Left renal pelvis (tissue), 4 donors: Measurements from ENCODE around the gene DEDD. TPM values are rescaled to one million over a fixed set of nuclear protein-coding genes. Genes with fewer than 3 reads are reported as not detected.

Experiments
- DNase-seq, 4 donors: peaks; one replicate each; pipeline ENCODE4 v3.0.0-alpha.2; 2013; ENCODE audit warnings: low read depth in 4 of 4, low spot score in 3 of 4
- polyA plus RNA-seq, 4 donors: library from polyadenylated mRNA; unstranded; fragments of 120-200 nt; gene quantifications; one replicate each; pipeline ENCODE4 v1.2.1, GENCODE V29; 2013; ENCODE audit not compliant: insufficient read length in 4 of 4

DEDD gene
- polyA plus RNA-seq, 4 donors: 41.6 to 55.5 (median 48.9) TPM

DNA sequence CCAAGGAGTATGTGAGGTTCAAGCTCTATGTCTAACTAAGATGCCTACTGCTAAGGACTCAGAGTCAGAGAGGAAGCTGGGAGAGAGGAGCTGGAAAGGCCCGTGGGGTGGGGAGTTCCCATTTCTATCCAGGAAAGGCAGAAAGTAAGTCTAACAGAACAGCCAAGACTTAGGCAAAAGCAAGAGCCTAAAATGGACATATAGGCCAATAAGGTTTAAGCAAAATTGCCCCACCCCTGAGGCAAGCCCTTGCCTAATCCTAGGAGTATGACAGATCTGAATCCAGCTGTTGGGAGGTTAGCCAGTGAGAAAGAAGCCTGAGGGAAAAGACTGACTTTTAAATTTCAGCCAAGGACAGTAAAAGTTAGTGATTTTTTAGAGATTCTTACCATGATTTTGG lies 35.9 kb downstream of the DEDD start:
- no peak for DNase-seq

DNA sequence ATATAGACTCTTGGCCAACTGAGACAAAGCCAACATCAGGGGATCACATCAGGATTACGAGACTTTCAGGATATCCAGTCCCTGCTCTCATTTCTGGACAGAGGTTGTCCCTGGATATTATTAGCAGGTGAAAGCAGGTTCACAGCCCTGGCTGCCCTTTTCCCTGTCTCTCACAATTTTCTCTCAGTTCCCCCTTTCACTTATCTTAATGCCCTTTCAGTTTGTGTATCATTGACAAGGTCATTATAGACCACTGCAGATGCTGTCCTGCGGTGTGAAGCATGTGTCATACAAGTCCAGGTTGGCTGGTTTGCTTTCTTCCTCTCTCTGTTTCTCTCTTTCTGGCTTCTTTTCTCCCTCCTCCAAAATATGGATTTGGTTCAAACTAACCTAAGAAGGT lies 36.5 kb downstream of the DEDD start:
- no peak for DNase-seq

DNA sequence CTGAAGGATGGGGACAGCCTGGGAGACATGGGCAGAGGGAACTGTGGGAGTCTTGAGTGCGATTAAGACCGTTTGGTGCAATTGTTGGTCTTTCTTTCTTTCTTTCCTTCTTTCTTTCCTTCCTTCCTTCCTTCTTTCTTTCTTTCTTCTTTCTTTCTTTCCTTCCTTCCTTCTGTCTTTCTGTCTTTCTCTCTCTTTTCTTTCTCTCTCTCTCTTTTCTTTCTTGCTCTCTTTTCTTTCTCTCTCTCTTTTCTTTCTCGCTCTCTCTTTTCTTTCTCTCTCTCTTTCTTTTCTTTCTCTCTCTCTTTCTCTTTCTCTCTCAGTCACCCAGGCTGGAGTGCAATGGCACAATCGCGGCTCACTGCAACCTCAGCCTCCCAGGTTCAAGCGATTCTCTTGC lies 37.2 kb downstream of the DEDD start:
- no peak for DNase-seq

DNA sequence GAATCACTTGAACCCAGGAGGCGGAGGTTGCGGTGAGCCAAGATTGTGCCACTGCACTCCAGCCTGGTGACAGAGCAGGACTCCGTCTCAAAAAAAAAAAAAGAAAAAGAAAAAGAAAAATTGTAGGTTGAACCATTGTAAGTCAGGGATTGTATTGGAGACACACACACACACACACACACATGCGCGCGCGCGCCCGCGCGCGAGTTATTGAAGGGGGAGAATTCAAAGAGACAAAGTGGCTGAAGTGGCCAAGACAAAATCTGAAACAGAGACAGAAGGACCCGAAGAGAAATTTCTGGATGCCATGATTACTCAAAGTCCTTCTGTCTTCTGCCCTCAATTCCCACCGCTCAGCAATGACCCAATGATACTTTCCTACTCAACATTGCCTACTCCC lies 38.0 kb downstream of the DEDD start:
- DNase-seq: no peak

DNA sequence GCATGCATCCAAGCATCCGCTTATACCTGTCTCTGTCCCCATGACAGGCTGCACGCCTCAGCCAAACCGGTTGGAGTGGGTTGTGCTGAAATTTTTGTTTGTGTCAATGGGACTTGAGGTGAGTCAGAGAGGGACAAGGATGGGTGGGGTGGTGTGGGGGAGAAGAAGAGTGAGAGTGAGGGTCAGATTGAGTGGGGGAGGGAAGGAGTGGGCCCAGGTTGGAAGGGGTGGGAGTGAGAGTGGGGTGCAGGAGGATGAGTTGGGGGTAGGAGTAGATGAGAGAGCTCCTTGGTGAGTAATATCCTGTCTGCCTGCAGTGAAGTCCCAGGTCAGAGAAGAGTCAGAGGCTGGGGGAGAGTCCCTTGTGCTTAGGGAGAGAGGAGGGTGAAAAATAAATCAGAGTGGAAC lies 39.8 kb downstream of the DEDD start:
- DNase-seq: no peak

DNA sequence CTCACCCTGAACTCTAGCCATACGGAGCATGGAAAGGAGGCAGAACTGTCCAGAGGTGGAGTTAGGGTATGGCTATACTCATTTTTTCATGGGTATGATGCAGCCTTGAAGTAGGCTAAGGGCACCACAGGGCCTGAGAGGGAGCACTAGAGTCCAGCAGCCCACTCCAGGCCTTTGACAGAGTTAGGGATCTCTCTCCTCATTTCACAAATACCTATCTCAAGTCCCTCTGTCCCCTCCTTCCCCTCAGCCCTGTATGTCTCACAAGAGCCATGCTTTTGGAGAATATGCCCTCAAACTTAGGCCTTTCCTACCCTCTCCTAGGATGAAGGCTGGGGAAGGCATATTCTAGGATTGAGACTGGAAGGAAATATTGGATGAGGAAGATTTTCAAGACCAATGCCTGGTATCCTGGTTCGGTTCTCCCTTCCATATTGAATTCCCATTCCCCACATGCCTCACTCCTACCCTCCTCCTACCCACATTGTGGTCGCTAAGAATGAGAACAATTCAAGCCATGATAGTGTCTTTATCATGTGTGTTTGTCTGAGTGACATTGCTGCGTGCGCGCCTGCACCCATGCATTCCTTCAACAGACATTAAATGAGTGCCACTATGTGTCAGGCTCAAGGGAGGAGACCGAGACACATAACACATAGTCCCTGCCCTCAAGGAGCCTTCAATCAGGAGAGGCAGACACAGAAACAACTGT lies 40.5 kb downstream of the DEDD start:
- no peak for DNase-seq

DNA sequence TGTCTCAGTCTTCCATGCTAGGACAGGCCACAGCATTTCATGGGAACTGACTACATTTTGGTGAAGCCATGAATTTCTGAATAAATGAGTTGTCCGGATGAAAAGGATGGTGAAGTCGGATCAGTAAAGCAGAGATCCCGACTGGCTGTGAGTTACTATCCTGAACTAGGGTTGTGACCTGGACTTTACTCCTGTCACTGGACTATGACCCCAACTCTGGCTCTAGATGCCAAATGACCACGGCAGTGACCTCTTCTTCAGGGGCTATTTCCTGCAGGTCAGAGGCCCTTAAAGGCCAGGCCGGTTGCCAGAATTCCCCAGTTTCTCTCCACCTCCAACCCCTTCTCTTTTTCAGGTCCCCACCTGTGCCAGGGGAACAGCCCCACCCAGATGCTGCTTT lies 41.4 kb downstream of the DEDD start:
- no peak for DNase-seq

DNA sequence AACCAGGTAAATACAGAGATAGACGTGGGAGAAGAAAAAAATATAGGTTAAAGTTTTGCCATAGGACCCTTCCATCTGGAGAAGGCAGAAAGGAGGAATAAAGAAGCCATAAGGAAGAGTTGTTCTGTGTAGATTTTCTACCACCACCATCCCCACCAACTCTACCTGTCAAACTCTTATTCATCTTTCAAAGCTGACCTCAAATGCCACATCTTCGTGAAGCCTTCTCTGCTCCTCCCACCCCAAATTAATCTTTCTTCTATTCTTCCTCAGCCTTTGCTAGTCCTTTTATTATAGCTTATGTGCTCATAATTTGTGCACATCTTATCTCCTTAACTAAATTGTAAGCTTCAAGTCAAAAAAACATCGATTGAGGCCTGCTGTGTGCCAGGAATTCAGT lies 41.9 kb downstream of the DEDD start:
- DNase-seq: no peak

DNA sequence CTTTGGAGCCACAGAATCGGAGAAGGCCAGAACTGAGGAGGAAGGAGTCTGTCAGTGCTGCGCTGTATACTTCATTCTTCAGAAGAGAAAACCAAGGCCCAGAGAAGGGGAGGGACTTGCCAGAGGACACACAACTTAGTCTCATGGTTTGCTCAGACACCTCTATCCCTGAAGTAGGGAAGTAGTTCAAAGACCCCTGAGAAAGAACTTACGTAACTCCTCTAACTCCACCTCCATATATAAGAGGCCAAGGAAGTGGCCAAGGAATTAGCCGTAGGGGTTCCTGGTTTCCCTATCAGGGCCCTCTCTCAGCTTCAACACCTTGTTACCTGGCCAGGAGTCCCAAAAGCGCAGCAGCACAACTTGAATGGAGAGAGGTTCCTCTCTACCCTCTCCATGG lies 42.5 kb downstream of the DEDD start:
- DNase-seq: no peak

DNA sequence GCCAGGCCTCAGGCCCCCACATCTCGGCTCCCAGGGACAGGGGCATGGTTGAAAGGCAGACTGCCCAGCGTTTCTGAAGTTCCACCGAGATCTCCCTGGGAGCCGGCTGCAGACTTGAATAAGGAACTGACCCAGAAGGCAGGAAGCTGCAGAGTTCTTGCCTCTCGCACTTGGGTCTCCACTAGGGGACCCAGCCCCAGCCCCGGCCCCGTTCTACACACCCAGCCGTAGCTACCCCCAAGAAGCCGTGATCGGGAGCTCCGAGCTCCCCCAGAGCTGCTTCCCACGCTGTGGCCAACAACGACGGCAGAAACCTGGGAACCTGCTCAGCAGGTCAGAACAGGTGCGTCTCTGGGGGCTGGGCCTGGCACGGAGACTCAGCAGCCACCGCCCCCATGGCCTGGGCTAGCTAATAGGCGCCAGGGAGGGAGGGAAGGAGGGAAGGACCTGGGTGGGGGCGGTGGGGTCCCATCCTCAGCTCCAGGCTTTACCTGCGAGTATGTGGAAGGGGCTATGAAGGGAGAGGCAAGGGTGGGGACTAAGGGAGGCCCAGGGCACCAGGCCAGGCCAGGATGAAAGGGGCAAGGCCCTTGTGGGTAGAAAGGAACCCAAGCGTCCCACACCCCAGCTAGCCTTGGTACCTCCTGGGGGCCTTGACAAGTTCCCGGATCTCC lies 43.1 kb downstream of the DEDD start, which contains the start of gene NECTIN4:
TSS of gene NECTIN4 (minus strand) at position 308 of the 674 bp plus-strand sequence. CDS start at position 46, 262 bp downstream.
- no peak for DNase-seq

DNA sequence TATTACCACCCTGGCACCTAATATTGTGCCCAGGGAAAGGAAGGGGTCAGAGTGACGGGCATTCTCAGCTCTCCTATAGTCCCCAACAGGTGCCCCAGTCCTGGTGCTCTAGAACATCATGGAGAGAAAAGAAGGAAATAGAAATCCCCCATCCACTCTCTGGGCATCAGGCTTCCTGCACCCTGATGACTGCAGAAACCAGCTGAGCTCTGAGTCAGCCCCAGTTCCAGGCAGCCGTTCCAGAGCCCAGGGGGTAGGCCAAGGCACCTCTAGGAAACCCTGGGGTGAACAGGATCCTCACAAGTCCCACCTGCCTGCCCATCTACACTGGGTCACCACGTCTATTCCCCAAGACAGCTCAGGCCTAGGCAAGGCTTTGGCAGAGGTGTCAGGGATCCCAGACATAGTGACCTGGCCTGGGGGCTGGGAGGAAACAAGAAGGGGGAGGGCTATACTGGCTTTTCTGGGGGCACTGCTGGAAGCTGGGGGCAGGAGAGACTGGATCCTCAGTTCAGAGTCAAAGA lies 43.8 kb downstream of the DEDD start:
- no peak for DNase-seq

DNA sequence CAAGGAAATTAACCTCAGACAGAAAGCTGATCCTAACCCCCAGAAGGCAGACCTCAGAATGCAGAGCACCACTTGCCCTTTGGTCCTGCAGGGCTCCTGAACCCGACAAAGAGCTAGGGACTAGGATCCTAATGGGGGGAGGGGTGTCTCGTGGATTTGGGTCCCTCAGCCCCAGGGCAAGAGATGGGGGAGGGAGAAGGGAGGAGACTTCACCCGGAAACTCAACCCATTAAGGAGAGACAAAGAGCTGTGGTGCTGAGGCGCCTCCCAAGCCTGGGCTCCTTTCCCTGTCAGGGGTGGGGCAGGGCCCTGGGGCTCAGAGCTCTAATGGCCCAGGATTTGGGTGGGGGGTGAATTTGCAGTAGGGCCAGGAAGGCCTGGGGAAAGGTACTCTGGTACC lies 46.0 kb downstream of the DEDD start:
- DNase-seq: no peak

DNA sequence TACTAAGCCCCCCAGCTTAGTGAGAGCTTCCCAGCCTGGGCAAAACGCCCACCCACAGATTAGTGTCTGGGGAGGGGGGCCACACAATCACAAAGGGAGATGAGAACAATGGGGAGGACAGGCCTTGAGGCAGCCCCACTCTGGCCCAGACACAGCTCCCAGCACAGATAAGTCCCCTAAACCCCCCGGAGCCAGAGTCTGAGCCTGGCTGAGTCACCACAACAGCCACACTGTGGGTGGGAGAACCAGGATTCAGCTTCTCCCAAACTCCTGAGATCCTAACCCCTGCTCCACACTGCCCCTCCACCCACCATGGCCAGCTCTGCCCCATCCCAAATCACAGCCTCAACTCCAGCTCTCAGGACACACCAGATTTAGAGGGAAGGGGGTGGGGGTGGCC lies 47.3 kb downstream of the DEDD start:
- no peak for DNase-seq

DNA sequence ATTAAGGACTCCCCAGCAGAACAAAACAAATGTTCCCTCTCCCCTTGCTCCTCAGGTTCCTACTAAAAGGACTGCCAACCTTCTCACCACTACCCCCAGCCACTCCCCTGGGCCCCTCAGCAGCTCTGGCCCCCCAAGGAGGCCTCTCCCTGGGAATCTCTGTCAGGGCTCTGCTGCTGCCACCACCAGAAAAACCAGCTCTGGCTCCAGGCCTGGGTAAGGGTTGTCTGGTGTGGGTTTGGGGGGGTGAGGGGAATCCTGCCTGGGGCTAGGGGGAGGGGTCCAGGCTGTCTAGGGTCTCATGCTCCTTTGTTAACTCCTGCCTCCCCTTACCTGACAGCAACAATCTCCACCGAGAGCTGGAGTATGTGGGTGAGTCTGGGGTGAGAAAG lies 47.9 kb downstream of the DEDD start:
- DNase-seq: no peak

DNA sequence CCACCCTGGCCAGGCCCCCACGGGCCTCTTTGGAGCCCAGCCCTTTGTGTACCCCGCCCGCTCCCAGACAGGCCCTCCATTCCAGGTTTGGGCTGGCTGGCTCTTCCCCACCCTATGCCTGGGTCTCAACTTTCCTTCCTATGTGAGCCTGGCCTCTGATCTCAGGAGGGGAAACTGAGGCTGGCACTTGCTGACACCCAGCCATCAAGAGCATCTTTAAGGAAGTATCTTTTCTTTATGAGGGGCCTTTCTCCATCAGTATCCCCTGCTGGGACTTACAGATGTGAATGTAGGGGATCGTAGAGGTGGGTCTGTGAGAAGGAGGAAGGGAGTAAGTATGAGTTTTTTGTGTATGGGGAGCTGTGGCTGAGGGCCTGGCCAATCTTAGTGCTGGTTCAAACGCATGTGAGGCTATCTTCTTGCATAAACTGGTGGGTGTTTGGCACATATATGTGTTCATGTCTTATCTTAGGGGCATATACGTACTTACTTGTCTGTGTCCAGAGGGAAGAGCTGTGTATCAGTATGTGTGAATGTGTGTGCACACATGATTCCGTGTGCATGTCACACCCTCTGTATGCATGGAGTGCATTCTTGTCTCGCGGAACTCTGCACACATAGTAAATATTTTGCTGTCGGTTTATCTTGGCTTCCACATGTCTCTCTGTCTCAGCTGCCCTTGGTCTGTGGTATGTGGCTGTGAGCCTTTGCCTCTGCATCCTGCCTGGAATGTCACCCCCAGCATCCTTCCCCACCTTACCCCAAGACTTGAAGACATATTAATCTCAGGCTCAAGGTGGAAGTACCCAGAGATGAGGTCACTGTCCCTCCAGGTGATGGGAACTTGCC lies 48.5 kb downstream of the DEDD start:
- no peak for DNase-seq

DNA sequence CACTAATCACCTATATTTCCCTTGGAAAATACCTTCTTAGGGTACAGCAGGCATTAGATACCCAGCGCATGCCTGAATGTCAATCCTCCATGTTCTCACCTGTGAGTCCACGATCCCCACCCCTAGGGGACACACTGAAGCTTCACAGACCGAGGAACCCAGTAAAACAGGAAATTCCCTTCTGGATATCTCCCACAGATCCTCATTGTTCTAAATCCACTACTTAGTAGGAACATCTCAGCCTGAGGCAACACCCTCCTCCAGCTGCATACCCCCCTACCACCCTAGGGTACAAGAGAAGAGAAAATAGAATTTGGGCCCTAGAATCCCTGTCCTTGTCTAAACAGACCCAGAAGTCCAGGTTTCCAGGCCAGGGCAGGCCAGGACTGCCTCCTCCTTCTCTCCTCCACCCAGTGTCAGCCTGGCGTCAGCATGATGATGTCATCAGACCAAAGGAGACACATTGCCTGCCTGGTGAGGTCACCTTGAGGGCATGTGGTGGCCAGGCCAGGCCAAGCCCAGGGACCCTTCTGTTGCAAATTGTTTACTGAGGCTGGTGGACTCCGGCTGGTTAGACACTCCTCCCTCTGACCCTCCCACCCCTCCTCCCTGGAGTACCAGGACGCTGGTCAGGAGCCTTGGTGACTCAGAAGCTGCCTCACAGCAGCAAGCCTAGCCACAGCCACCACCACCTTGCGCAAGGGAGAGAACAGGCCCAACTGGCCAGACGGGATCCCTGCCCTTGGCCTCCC lies 49.3 kb downstream of the DEDD start:
- DNase-seq: no peak

DNA sequence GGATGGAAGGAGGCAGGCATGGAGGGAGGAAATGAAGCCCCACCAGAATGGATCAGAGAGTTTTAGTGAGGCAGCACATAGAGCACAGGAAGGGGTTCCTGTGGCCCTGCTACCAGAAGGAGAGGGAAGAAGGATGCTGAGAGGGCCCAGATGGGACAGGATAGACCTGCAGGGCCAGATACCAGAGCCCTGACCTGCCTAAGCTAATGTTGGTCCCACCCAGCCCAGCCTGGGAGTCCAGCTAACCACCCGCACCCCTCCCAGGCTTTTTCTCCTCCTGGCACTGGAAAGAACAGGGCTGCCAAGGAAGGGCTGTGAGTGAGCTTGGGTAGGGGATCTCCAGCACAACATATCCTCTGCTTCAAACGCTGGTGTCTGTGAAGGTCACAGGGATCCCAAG lies 50.0 kb downstream of the DEDD start:
- no peak for DNase-seq

DNA sequence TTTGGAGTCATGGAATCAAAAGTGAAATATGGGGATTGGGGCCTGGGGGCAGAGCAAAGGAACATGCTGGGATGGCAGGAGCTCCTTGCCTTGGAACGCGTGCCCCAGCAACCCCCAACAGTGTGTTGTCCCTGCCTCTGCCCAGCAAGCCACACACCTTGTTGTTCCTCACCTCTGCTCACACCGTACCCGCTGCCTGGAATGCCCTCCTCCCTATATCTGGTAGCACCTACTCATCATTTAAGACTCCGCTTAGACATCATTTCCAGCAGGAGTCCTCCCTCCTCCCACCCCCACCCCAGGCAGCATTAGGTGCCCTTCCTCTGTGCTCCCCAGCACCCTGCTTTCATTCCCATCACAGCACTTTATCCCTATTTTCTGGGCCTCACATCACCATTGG lies 50.9 kb downstream of the DEDD start:
- no peak for DNase-seq

DNA sequence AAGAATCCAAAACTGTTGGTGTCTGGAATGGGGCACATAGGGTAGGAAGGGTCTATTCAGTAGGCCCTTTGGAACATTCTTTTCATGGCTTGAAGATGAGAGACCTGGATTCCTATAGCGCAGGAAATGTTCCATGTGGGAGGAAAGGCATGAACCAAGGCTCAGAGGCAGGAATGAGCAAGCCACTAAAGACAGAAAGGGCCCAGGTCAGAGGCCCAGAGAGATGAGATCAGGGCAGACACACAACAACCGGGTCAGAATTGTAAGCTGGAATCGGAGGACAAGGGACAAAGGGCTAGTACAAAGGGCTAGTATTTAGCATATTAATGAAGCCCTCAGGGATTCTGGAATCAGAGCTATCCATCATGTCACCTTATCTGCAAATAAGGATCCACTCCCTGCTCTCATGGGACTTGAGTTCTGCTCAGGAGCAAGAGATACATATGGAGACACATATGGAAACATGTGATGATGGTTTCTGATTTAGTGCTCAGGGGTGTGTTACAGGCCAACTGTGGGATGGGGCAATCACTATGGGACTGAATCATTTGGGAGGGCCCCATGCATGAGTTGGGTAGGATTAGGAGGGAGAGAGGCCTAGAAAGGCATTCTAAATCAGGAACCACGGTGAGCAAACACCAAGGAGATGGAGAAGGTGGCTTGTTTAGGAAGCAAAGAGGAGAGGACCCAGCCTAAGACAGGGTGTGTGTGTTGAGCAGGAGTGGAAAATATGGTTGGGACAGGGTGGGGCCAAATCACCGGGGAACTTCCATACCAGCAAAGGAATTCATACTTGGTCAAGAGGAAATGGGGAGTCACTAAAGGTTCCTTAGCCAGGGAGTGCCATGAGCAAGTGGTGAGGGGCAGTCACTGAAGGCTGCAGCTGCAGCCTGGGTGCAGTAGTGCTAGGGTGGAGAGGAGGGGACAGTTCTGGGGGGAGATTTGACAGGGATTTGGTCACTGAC lies 51.7 kb downstream of the DEDD start:
- DNase-seq: no peak
